ENCODE results near the gene TRPM4.

- TF ChIP-seq CTCF (IDR thresholded peaks at IDR 0.05; ENCODE audit: poor library complexity) (no peak), EZH2 (IDR thresholded peaks at IDR 0.05; ENCODE audit: borderline replicate concordance) (no peak)
Measured at GRCh38 chr19:49213791-49214190, 56.2 kb downstream of the TRPM4 start.

Data from hepatocyte (in vitro differentiated cells).